H1 (cell line): ENCODE data around the gene NSF.

Source experiments
- ATF2 ChIP-seq: IDR thresholded peaks from 2 replicates; pipeline ENCODE4 v1.6.1; 2012; ENCODE audit warnings: low read length, inconsistent platforms
- ATF3 ChIP-seq: IDR thresholded peaks from 2 replicates; pipeline ENCODE4 v1.6.1; 2011; ENCODE audit warnings: low read depth, mild to moderate bottlenecking, low read length; ENCODE audit not compliant: insufficient read depth
- CBX8 ChIP-seq: fragments of 300-800, 300-1000 bp; sonication (generic); IDR thresholded peaks from 2 replicates; pipeline ENCODE4 v1.7.1; 2016; ENCODE audit warnings: low read depth, low read length, borderline replicate concordance
- CHD1 ChIP-seq: IDR thresholded peaks from 2 replicates; pipeline ENCODE4 v1.6.1; 2012; ENCODE audit warnings: low read depth, low read length, improper control_type of control experiment
- CTCF ChIP-seq, 3 experiments: IDR thresholded peaks; 1 replicate in 2 of 3; 2 replicates in 1 of 3; pipeline versions ENCODE4 v1.5.1 to v1.6.1; 2011; ENCODE audit warnings: low read length in 3 of 3, mild to moderate bottlenecking in 3 of 3, inconsistent platforms in 2 of 3, low read depth in 1 of 3, moderate library complexity in 1 of 3; ENCODE audit not compliant: insufficient read depth in 1 of 3; ENCODE audit errors: control extremely low read depth in 1 of 3
- E2F6 ChIP-seq: IDR thresholded peaks from 2 replicates; pipeline ENCODE4 v1.6.1; 2012; ENCODE audit warnings: inconsistent platforms
- GABPA ChIP-seq: IDR thresholded peaks from 2 replicates; pipeline ENCODE4 v1.6.1; 2011; ENCODE audit warnings: mild to moderate bottlenecking, low read length, moderate library complexity, borderline replicate concordance; ENCODE audit not compliant: insufficient read depth
- POLR2A ChIP-seq, 2 experiments: IDR thresholded peaks; 1 replicate in 1 of 2; 2 replicates in 1 of 2; pipeline ENCODE4 v1.6.1; 2011; ENCODE audit warnings: low read depth in 2 of 2, low read length in 2 of 2, mild to moderate bottlenecking in 2 of 2; ENCODE audit errors: control extremely low read depth in 1 of 2
- POU5F1 ChIP-seq: IDR thresholded peaks from 2 replicates; pipeline ENCODE4 v1.6.1; 2011; ENCODE audit warnings: low read depth, mild to moderate bottlenecking, low read length, moderate library complexity
- RAD21 ChIP-seq, 2 experiments: IDR thresholded peaks in 1 of 2; conservative IDR thresholded peaks in 1 of 2; 2 replicates each; pipeline ENCODE4 v1.6.1; 2011; ENCODE audit warnings: low read depth in 2 of 2, low read length in 2 of 2, improper control_type of control experiment in 1 of 2, inconsistent platforms in 1 of 2, mild to moderate bottlenecking in 1 of 2, moderate library complexity in 1 of 2
- RFX5 ChIP-seq: IDR thresholded peaks from 2 replicates; pipeline ENCODE4 v1.6.1; 2011; ENCODE audit warnings: low read depth, low read length, improper control_type of control experiment, borderline replicate concordance
- SIN3A ChIP-seq, 2 experiments: IDR thresholded peaks in 1 of 2; conservative IDR thresholded peaks in 1 of 2; 2 replicates each; pipeline ENCODE4 v1.6.1; 2011 to 2012; ENCODE audit warnings: low read length in 2 of 2, improper control_type of control experiment in 1 of 2, low read depth in 1 of 2, mild to moderate bottlenecking in 1 of 2

- TF ChIP-seq SIN3A (conservative IDR thresholded peaks at IDR 0.05 in 1 of 2, IDR thresholded peaks at IDR 0.05 in 1 of 2; ENCODE audit: low read depth in 1 of 2, low read length in 2 of 2) (no peak), RAD21 (IDR thresholded peaks at IDR 0.05 in 1 of 2, conservative IDR thresholded peaks at IDR 0.05 in 1 of 2; ENCODE audit: low read depth in 2 of 2, low read length in 2 of 2) (no peak), POLR2A (IDR thresholded peaks at IDR 0.05; ENCODE audit: control extremely low read depth in 1 of 2, low read depth in 2 of 2, low read length in 2 of 2) (no peak), CTCF (IDR thresholded peaks at IDR 0.05; ENCODE audit: control extremely low read depth in 1 of 3, insufficient read depth in 1 of 3, low read depth in 1 of 3, low read length in 3 of 3) (no peak), CHD1 (no peak), E2F6 (no peak), GABPA (no peak), RFX5 (no peak), ATF3 (no peak), ATF2 (no peak), CBX8 (no peak), POU5F1 (no peak)
Measured at GRCh38 chr17:46788300-46788699, 197.8 kb downstream of the NSF start.
